ENCODE data around the gene DLGAP4. TPM values are rescaled to one million over a fixed set of nuclear protein-coding genes. Genes with fewer than 3 reads are reported as not detected.

DLGAP4 gene
- total and polyA plus RNA-seq, 8 donors = 15.1 to 92.2 (median 33.5) TPM

DNA sequence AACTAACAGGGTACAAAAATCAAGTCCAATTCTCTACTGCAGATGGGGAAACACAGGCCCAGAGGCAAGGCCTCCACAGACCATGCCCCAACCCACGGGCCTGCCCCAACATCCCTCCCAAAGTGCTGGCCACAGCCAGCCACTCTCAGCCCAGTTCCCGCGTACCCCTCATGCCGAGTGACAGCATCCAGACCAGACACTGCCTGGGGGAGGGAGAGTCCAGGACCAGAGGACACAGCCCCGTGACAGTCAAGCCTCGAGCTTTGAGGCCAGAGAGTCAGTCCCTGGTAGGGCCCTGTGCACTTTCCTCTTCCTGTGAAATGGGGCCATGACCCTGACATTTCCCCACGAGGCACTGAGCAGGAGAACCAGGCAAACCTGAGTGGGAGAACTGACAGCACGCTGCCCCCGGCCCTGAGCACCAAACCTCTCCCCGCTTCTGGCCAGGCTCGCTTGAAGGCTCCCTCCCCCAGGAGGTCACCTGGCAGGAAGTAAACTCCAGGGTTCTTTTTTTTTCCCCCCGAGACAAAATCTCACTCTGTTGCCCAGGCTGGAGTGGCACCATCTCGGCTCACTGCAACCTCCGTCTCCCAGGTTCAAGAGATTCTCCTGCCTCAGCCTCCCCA is 240.1 kb downstream of the DLGAP4 start:
- Histone ChIP-seq H3K27me3 (no peaks in the 10 kb centered on the region), H3K4me3 (peak overlapping the region in 1 of 4 donors; percentile 68), H3K9me3 (no peaks in the 10 kb centered on the region), H3K27ac (peak overlapping the region in 2 of 5 donors; percentile 91 to 93), H3K36me3 (peaks cover 0 to 49% (median 28%) of the 10 kb centered on the region in 4 donors), H3K4me1 (peaks cover 0 to 75% (median 43%) of the 10 kb centered on the region in 4 donors)
- DNase-seq = no peak
- WGBS, 5 donors = 69 to 82% (median 74%) methylated on average over 9 to 14 of the region's 14 CpGs
- TF ChIP-seq CTCF (IDR thresholded peaks at IDR 0.05) = no peak
- no peak for TF ChIP-seq POLR2A (IDR thresholded peaks at IDR 0.05)
- intact Hi-C loops (cut with DNase I; ENCODE audit: low total_unique reads) = no loop called here

DNA sequence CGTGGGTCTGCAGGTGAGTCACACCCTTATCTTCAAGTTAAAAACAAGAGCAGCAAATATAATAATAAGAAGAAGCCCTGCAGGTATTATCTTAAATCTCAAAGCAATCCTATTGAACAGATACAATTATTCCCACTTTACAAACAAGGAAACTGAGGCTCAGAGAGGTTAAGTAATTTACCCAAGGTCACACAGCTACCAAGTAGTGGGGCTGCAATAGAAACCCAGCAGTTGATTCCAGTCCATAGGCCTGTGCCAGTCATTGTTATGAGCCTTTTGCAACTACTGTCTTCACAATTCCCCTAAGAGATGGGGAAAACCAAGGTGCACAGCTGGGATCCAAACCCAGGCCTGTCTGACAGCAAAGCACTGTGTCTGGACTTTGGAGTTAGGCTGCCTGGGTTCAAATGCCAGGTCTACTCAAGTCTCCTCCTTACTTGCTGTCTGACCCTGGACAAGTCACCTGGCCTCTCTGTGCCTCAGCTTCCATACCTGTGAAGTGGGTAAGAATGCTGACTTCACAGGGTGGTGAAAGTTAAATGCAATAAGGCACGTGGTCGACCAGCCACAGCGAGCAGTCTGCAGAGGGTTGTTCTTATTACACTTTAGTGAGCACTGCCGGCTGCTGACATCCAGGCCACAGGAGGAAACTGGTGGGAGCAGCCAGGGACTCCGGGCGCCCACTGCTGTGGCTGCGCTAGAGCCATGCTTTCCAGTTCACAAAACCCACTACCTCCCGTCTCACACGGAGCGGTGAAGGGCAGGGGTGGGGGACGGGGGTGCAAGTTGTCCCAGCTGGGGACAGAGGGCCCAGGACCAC is 241.3 kb downstream of the DLGAP4 start:
- H3K27ac ChIP-seq = peak overlapping the region in 1 of 5 donors; percentile 16
- H3K27me3 ChIP-seq = no peaks in the 10 kb centered on the region
- DNase-seq = no peak
- H3K9me3 ChIP-seq = no peaks in the 10 kb centered on the region
- peaks cover 0 to 63% (median 39%) of the 10 kb centered on the region in 4 donors for H3K4me1 ChIP-seq
- 71 to 83% (median 83%) methylated on average over 11 to 12 of the region's 12 CpGs for WGBS, 5 donors
- intact Hi-C loops (cut with DNase I; ENCODE audit: low total_unique reads) = no loop called here
- peak overlapping the region in 1 of 4 donors; percentile 2 for H3K4me3 ChIP-seq
- TF ChIP-seq EP300 (IDR thresholded peaks at IDR 0.05) (no peak), POLR2A (IDR thresholded peaks at IDR 0.05) (no peak), CTCF (IDR thresholded peaks at IDR 0.05) (no peak), POLR2AphosphoS5 (IDR thresholded peaks at IDR 0.05) (no peak)
- H3K36me3 ChIP-seq = peaks cover 0 to 49% (median 28%) of the 10 kb centered on the region in 4 donors

GRCh38 chr20:36548006-36548315 is 241.8 kb downstream of the DLGAP4 start:
- peaks cover 0 to 49% (median 28%) of the 10 kb centered on the region in 4 donors for H3K36me3 ChIP-seq
- H3K9me3 ChIP-seq = no peaks in the 10 kb centered on the region
- H3K4me1 ChIP-seq = peaks cover 0 to 58% (median 33%) of the 10 kb centered on the region in 4 donors
- no peak for DNase-seq
- H3K27ac ChIP-seq = peak overlapping the region in 1 of 5 donors; percentile 16
- 67 to 95% (median 78%) methylated on average over 8 to 12 of the region's 12 CpGs for WGBS, 5 donors
- peak overlapping the region in 1 of 4 donors; percentile 2 for H3K4me3 ChIP-seq
- intact Hi-C loops (cut with DNase I; ENCODE audit: low total_unique reads) = no loop called here
- no peaks in the 10 kb centered on the region for H3K27me3 ChIP-seq
- TF ChIP-seq CTCF (IDR thresholded peaks at IDR 0.05) = no peak
- no peak for TF ChIP-seq EP300 (IDR thresholded peaks at IDR 0.05)
- no peak for TF ChIP-seq POLR2AphosphoS5 (IDR thresholded peaks at IDR 0.05)
- no peak for TF ChIP-seq POLR2A (IDR thresholded peaks at IDR 0.05)

DNA sequence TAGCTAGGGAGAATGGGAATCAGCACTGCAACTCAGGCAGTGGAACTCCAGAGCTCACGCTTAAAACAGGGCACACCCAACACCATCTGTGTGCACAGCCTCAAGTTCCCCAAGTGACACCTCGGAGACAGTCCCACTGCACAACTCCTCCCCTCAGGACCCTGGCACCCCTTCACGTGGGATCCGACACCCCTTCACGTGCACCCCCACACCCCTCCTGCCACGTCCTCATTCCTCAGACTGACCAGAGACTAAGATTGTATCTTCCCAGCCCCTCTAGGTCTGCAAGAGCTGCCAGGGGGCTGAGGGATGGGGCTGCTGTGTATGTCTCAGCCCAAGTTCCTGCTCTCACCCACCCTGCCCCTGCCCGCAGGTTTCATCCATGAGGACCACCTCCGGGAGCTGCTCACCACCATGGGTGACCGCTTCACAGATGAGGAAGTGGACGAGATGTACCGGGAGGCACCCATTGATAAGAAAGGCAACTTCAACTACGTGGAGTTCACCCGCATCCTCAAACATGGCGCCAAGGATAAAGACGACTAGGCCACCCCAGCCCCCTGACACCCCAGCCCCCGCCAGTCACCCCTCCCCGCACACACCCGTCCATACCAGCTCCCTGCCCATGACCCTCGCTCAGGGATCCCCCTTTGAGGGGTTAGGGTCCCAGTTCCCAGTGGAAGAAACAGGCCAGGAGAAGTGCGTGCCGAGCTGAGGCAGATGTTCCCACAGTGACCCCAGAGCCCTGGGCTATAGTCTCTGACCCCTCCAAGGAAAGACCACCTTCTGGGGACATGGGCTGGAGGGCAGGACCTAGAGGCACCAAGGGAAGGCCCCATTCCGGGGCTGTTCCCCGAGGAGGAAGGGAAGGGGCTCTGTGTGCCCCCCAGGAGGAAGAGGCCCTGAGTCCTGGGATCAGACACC is 242.8 kb downstream of the DLGAP4 start:
- no peak for DNase-seq
- Histone ChIP-seq H3K36me3 (peaks cover 0 to 49% (median 28%) of the 10 kb centered on the region in 4 donors), H3K4me3 (no peak overlapping the region), H3K27me3 (no peaks in the 10 kb centered on the region), H3K9me3 (no peaks in the 10 kb centered on the region), H3K4me1 (peaks cover 0 to 48% (median 25%) of the 10 kb centered on the region in 4 donors), H3K27ac (peak overlapping the region in 2 of 5 donors; percentile 57 to 67)
- 72 to 87% (median 87%) methylated on average over 11 to 23 of the region's 23 CpGs for WGBS, 5 donors
- intact Hi-C loops (cut with DNase I; ENCODE audit: low total_unique reads) = no loop called here
- TF ChIP-seq EP300 (IDR thresholded peaks at IDR 0.05) = no peak
- no peak for TF ChIP-seq POLR2AphosphoS5 (IDR thresholded peaks at IDR 0.05)
- no peak for TF ChIP-seq POLR2A (IDR thresholded peaks at IDR 0.05)
- no peak for TF ChIP-seq CTCF (IDR thresholded peaks at IDR 0.05)

All from stomach (tissue), 9 donors.